H1 (cell line): ENCODE data around the gene SLC37A2. TPM values are rescaled to one million over a fixed set of nuclear protein-coding genes. Genes with fewer than 3 reads are reported as not detected.

Source experiments
- CTCF ChIA-PET: fragments of 300-600 bp; sonication (Branson Sonifier 250); formaldehyde crosslinking; loops from one replicate; lab custom pipeline; 2021; ENCODE audit not compliant: partially characterized antibody; lab: Charles Lee
- POLR2A ChIA-PET: fragments of 300-600 bp; sonication (Branson Sonifier 250); formaldehyde crosslinking; loops from one replicate; lab custom pipeline; 2021; ENCODE audit warnings: inconsistent platforms; ENCODE audit not compliant: partially characterized antibody; lab: Charles Lee
- DNase-seq, 2 experiments: peaks; one replicate each; pipeline versions ENCODE4 v3.0.0 to v3.0.0-alpha.2; 2010 to 2022; ENCODE audit warnings: low spot score in 2 of 2, low read depth in 1 of 2, mixed read lengths in 1 of 2
- FAIRE-seq: peaks from 2 replicates; lab custom pipeline; 2011; peaks lifted over from hg19 to GRCh38; lab: Jason Lieb, UNC
- H2AFZ ChIP-seq: 2 replicates; pipeline ENCODE4 v1.8.1; 2012; ENCODE audit warnings: low read length, inconsistent platforms
- H2AK5ac ChIP-seq: 2 replicates; pipeline ENCODE4 v1.6.1; 2013; ENCODE audit warnings: low read depth, low read length
- H2BK120ac ChIP-seq: replicated peaks from 2 replicates; pipeline ENCODE3; 2013; ENCODE audit warnings: low read depth, low read length, inconsistent platforms
- H2BK12ac ChIP-seq: 2 replicates; pipeline ENCODE4 v1.6.1; 2013; ENCODE audit warnings: low read depth, low read length
- H2BK15ac ChIP-seq: 2 replicates; pipeline ENCODE4 v1.6.1; 2013; ENCODE audit warnings: low read length
- H2BK20ac ChIP-seq: 2 replicates; pipeline ENCODE4 v1.6.1; 2013; ENCODE audit warnings: low read length
- H2BK5ac ChIP-seq: 2 replicates; pipeline ENCODE4 v1.6.1; 2013; ENCODE audit warnings: low read depth, low read length
- H3K14ac ChIP-seq: 2 replicates; pipeline ENCODE4 v1.6.1; 2013; ENCODE audit warnings: inconsistent platforms; ENCODE audit not compliant: insufficient read length
- H3K18ac ChIP-seq: 2 replicates; pipeline ENCODE4 v1.6.1; 2013; ENCODE audit warnings: low read length; ENCODE audit errors: extremely low read depth
- H3K23ac ChIP-seq: 2 replicates; pipeline ENCODE4 v1.6.1; 2013; ENCODE audit warnings: inconsistent platforms; ENCODE audit not compliant: insufficient read length
- H3K23me2 ChIP-seq: 2 replicates; pipeline ENCODE4 v1.6.1; 2013; ENCODE audit warnings: low read depth, low read length
- H3K27ac ChIP-seq: 2 replicates; pipeline ENCODE4 v1.6.1; 2011; ENCODE audit warnings: low read depth, low read length, inconsistent platforms
- H3K27me3 ChIP-seq, 4 experiments: replicated peaks in 1 of 4; 1 replicate in 1 of 4; 2 replicates in 3 of 4; pipeline versions ENCODE4 v1.6.1 to v1.8.1; 2011 to 2013; ENCODE audit warnings: low read length in 3 of 4, mild to moderate bottlenecking in 3 of 4, inconsistent platforms in 2 of 4, mixed read lengths in 2 of 4, moderate library complexity in 1 of 4; ENCODE audit not compliant: control insufficient read depth in 3 of 4, insufficient read depth in 3 of 4; ENCODE audit errors: extremely low read depth in 1 of 4
- H3K36me3 ChIP-seq, 4 experiments: 2 replicates each; pipeline versions ENCODE4 v1.6.1 to v1.8.1; 2011 to 2013; ENCODE audit warnings: mild to moderate bottlenecking in 4 of 4, low read length in 3 of 4, moderate library complexity in 2 of 4, control low read depth in 1 of 4, inconsistent platforms in 1 of 4; ENCODE audit not compliant: insufficient read depth in 4 of 4, control insufficient read depth in 2 of 4
- H3K4ac ChIP-seq: replicated peaks from 2 replicates; pipeline ENCODE3; 2013; ENCODE audit warnings: low read length, low read depth, mixed read lengths, inconsistent platforms; ENCODE audit not compliant: insufficient read length
- H3K4me1 ChIP-seq, 4 experiments: replicated peaks in 1 of 4; 1 replicate in 1 of 4; 2 replicates in 3 of 4; pipeline versions ENCODE4 v1.6.1 to v1.8.1; 2011 to 2013; ENCODE audit warnings: low read length in 3 of 4, inconsistent platforms in 2 of 4, mixed read lengths in 1 of 4; ENCODE audit not compliant: insufficient read depth in 4 of 4, control insufficient read depth in 3 of 4
- H3K4me2 ChIP-seq, 2 experiments: 2 replicates each; pipeline versions ENCODE4 v1.6.1 to v1.8.1; 2011 to 2013; ENCODE audit warnings: low read depth in 2 of 2, low read length in 2 of 2, control low read depth in 1 of 2, inconsistent platforms in 1 of 2, mild to moderate bottlenecking in 1 of 2; ENCODE audit not compliant: insufficient read depth in 1 of 2
- H3K4me3 ChIP-seq, 4 experiments: fragments of 200-600, 300-600 bp in 1 of 4; sonication (generic), shearing (Covaris generic), sonication (Bioruptor Twin) in 1 of 4; 2 replicates each; pipeline versions ENCODE4 v1.5.1 to v1.8.1; 2011 to 2016; ENCODE audit warnings: low read length in 4 of 4, low read depth in 3 of 4, control low read depth in 2 of 4, inconsistent platforms in 2 of 4, mild to moderate bottlenecking in 2 of 4, mixed read lengths in 1 of 4, moderate library complexity in 1 of 4; ENCODE audit not compliant: insufficient read depth in 2 of 4; ENCODE audit errors: extremely low read depth in 1 of 4
- H3K56ac ChIP-seq: replicated peaks from 2 replicates; pipeline ENCODE3; 2013; ENCODE audit warnings: low read depth, mild to moderate bottlenecking, mixed read lengths, low read length, inconsistent platforms; ENCODE audit not compliant: insufficient read length
- H3K79me1 ChIP-seq: 2 replicates; pipeline ENCODE4 v1.6.1; 2013; ENCODE audit warnings: low read depth, low read length, control low read depth
- H3K79me2 ChIP-seq, 2 experiments: 2 replicates each; pipeline versions ENCODE4 v1.6.1 to v1.8.1; 2012 to 2013; ENCODE audit warnings: low read length in 2 of 2, mild to moderate bottlenecking in 2 of 2, inconsistent platforms in 1 of 2; ENCODE audit not compliant: insufficient read depth in 2 of 2, control insufficient read depth in 1 of 2
- H3K9ac ChIP-seq, 4 experiments: replicated peaks in 1 of 4; 1 replicate in 1 of 4; 2 replicates in 3 of 4; pipeline versions ENCODE4 v1.6.1 to v1.8.1; 2011 to 2013; ENCODE audit warnings: low read depth in 3 of 4, low read length in 3 of 4, control low read depth in 2 of 4, mild to moderate bottlenecking in 2 of 4, moderate library complexity in 2 of 4, inconsistent platforms in 1 of 4; ENCODE audit errors: extremely low read depth in 1 of 4
- H3K9me3 ChIP-seq, 2 experiments: 2 replicates each; pipeline versions ENCODE4 v1.6.1 to v1.8.1; 2012 to 2013; ENCODE audit warnings: mild to moderate bottlenecking in 2 of 2, moderate library complexity in 2 of 2, control low read depth in 1 of 2, inconsistent platforms in 1 of 2, low read depth in 1 of 2, low read length in 1 of 2, mixed read lengths in 1 of 2; ENCODE audit not compliant: insufficient read depth in 2 of 2
- H4K20me1 ChIP-seq, 2 experiments: replicated peaks in 1 of 2; 2 replicates each; pipeline versions ENCODE3 to v1.8.1; 2011 to 2013; ENCODE audit warnings: inconsistent platforms in 2 of 2, low read length in 2 of 2, mild to moderate bottlenecking in 1 of 2; ENCODE audit not compliant: insufficient read depth in 2 of 2, control insufficient read depth in 1 of 2
- H4K5ac ChIP-seq: 2 replicates; pipeline ENCODE4 v1.6.1; 2013; ENCODE audit warnings: low read length, low read depth, mixed read lengths, inconsistent platforms; ENCODE audit not compliant: insufficient read length
- H4K8ac ChIP-seq: 2 replicates; pipeline ENCODE4 v1.8.0; 2013; ENCODE audit warnings: mild to moderate bottlenecking, moderate library complexity, low read length, inconsistent platforms; ENCODE audit not compliant: insufficient read depth; ENCODE audit errors: extremely low read depth
- H4K91ac ChIP-seq: replicated peaks from 2 replicates; pipeline ENCODE3; 2013; ENCODE audit warnings: low read length, mixed read lengths, inconsistent platforms; ENCODE audit not compliant: insufficient read length
- BCL11A ChIP-seq, 2 experiments: IDR thresholded peaks; one replicate each; pipeline ENCODE4 v1.6.1; 2011; ENCODE audit warnings: low read depth in 2 of 2, low read length in 2 of 2, mild to moderate bottlenecking in 2 of 2
- CTBP2 ChIP-seq: IDR thresholded peaks from 2 replicates; pipeline ENCODE4 v1.7.0; 2011; ENCODE audit warnings: borderline replicate concordance, mild to moderate bottlenecking, moderate library complexity, mixed read lengths, low read length; ENCODE audit not compliant: insufficient read depth, insufficient read length
- POLR2A ChIP-seq, 2 experiments: IDR thresholded peaks; 1 replicate in 1 of 2; 2 replicates in 1 of 2; pipeline ENCODE4 v1.6.1; 2011; ENCODE audit warnings: low read depth in 2 of 2, low read length in 2 of 2, mild to moderate bottlenecking in 2 of 2; ENCODE audit errors: control extremely low read depth in 1 of 2
- SAP30 ChIP-seq: fragments of 300-600 bp; sonication (generic); IDR thresholded peaks from 2 replicates; pipeline ENCODE4 v1.7.1; 2012; ENCODE audit warnings: low read length, moderate library complexity, mild to moderate bottlenecking, inconsistent platforms; ENCODE audit not compliant: insufficient read depth, insufficient replicate concordance
- SUZ12 ChIP-seq: fragments of 200-600 bp; sonication (generic); IDR thresholded peaks from 2 replicates; pipeline ENCODE4 v1.6.1; 2012; ENCODE audit warnings: mild to moderate bottlenecking, inconsistent platforms, low read length, moderate library complexity, mixed read lengths
- TAF1 ChIP-seq: IDR thresholded peaks from 2 replicates; pipeline ENCODE4 v1.6.1; 2011; ENCODE audit warnings: mild to moderate bottlenecking, low read depth, low read length
- TAF7 ChIP-seq: optimal IDR thresholded peaks from 2 replicates; pipeline ENCODE3; 2011; ENCODE audit warnings: low read depth, mild to moderate bottlenecking, inconsistent platforms, low read length, moderate library complexity, borderline replicate concordance
- WGBS, 2 experiments: shearing (Covaris generic) in 1 of 2; methylation state at CpG; one replicate each; pipeline versions ENCODE4 v1.1.6 to v1.1.7; 2013 to 2015; ENCODE audit warnings: low lambda C conversion rate in 2 of 2, mixed read lengths in 2 of 2, inconsistent platforms in 1 of 2, low coverage in 1 of 2, missing lambda C conversion rate in 1 of 2; ENCODE audit not compliant: insufficient replicate concordance in 2 of 2, insufficient coverage in 1 of 2, insufficient read length in 1 of 2; ENCODE audit errors: extremely low coverage in 1 of 2, missing lambda C conversion rate in 1 of 2; 5-methylcytosine and 5-hydroxymethylcytosine counted together
- polyA plus RNA-seq, 7 experiments: library from polyadenylated mRNA; depleted of rRNA in 3 of 7; stranded (reverse) in 5 of 7; unstranded in 2 of 7; fragments of >200 nt in 5 of 7; fragments of 200-250 nt in 2 of 7; gene quantifications; 1 replicate in 5 of 7; 2 replicates in 1 of 7; 4 replicates in 1 of 7; pipeline versions ENCODE4 v1.2.1 to v1.2.3, GENCODE V29; 2011 to 2013; ENCODE audit warnings: missing spikeins in 2 of 7, mixed read lengths in 2 of 7
- total RNA-seq: library from RNA; stranded (reverse); fragmentation: NEBNext Ultra II Directional; extraction: Animal tissue kit (Norgen Biotek cat#: 25700); gene quantifications from 2 replicates; pipeline ENCODE4 v1.2.1, GENCODE V29; 2021
- TF ChIP-seq, protein P1 (sequence below): IDR thresholded peaks from 2 replicates; pipeline ENCODE4 v1.6.1; 2011; ENCODE audit warnings: low read depth, mild to moderate bottlenecking, low read length; ENCODE audit not compliant: insufficient read depth
- TF ChIP-seq, protein P2 (sequence below), 3 experiments: IDR thresholded peaks; 1 replicate in 2 of 3; 2 replicates in 1 of 3; pipeline versions ENCODE4 v1.5.1 to v1.6.1; 2011; ENCODE audit warnings: low read length in 3 of 3, mild to moderate bottlenecking in 3 of 3, inconsistent platforms in 2 of 3, low read depth in 1 of 3, moderate library complexity in 1 of 3; ENCODE audit not compliant: insufficient read depth in 1 of 3; ENCODE audit errors: control extremely low read depth in 1 of 3

Gene SLC37A2
- total and polyA plus RNA-seq, 2 of the 8 experiments (the other 6 are each of a cell fraction or from before 2014, with no cell fraction given): 1.3 to 1.9 TPM

DNA sequence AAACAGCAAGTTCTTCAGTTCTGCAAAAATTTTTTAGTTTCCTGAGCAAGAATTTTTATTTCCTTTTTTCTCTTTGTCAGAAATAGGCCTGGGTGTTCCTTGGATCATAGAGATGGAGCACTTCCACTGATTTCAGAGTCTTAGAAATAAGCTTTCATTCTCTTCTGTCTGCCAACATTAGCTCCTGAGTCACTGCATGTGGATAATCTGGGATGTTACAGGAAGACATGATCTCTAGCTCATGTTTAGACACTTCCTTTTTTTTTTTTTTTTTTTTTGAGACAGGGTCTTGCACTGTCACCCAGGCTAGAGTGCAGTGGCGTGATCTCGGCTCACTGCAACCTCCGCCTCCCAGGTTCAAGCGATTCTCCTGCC lies 61.5 kb downstream of the SLC37A2 start:
- Histone ChIP-seq H4K91ac (no peak overlapping the region), H3K9ac (no peak overlapping the region), H3K4me2 (no peak overlapping the region), H3K56ac (no peak overlapping the region), H3K4ac (no peak overlapping the region), H2BK120ac (no peak overlapping the region), H3K23me2 (no peaks in the 10 kb centered on the region), H2AK5ac (no peak overlapping the region), H4K5ac (no peak overlapping the region), H3K79me1 (no peaks in the 10 kb centered on the region), H2AFZ (no peak overlapping the region; the same call in 1 of the 2 replicates), H3K23ac (no peak overlapping the region), H4K8ac (no peak overlapping the region), H2BK20ac (no peak overlapping the region), H3K4me1 (no peaks in the 10 kb centered on the region), H2BK15ac (no peak overlapping the region), H3K4me3 (no peak overlapping the region), H3K14ac (no peak overlapping the region), H3K27ac (no peak overlapping the region), H4K20me1 (no peaks in the 10 kb centered on the region), H3K9me3 (peaks cover 0 to 6% of the 10 kb centered on the region in 2 experiments; a peak in 1 of 4 replicates), H3K79me2 (no peaks in the 10 kb centered on the region), H3K27me3 (peaks cover 0 to 6% (median 2%) of the 10 kb centered on the region in 4 experiments; a peak in 4 of 7 replicates), H3K18ac (no peak overlapping the region), H2BK12ac (no peak overlapping the region), H3K36me3 (no peaks in the 10 kb centered on the region), H2BK5ac (no peak overlapping the region)
- 84% methylated on average over 4 of the region's 4 CpGs; no CpG with 5 or more reads in 1 of the 2 experiments for WGBS, 2 experiments
- ChIA-PET POLR2A (interaction anchor here (0.7 to 1.5 kb wide), 3 partner anchors 13 to 54 kb away, joined by 4 to 5 read pairs (median 4); partner anchors contain the start of gene TMEM218), CTCF (interaction anchor here (0.6 to 5.2 kb wide), 39 partner anchors 8 to 306 kb away, joined by 3 to 65 read pairs (median 4); partner anchors contain the start of gene TMEM218)
- DNase-seq (no peak), FAIRE-seq (no peak)
- TF ChIP-seq TAF7 (no peak), SUZ12 (no peak), BCL11A (IDR thresholded peaks at IDR 0.05; ENCODE audit: low read depth in 2 of 2, low read length in 2 of 2) (no peak), CTBP2 (no peak), POLR2A (IDR thresholded peaks at IDR 0.05; ENCODE audit: control extremely low read depth in 1 of 2, low read depth in 2 of 2, low read length in 2 of 2) (no peak), TAF1 (no peak), SAP30 (no peak)
- TF ChIP-seq, protein P1, sequence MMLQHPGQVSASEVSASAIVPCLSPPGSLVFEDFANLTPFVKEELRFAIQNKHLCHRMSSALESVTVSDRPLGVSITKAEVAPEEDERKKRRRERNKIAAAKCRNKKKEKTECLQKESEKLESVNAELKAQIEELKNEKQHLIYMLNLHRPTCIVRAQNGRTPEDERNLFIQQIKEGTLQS: no peak
- TF ChIP-seq, protein P2, sequence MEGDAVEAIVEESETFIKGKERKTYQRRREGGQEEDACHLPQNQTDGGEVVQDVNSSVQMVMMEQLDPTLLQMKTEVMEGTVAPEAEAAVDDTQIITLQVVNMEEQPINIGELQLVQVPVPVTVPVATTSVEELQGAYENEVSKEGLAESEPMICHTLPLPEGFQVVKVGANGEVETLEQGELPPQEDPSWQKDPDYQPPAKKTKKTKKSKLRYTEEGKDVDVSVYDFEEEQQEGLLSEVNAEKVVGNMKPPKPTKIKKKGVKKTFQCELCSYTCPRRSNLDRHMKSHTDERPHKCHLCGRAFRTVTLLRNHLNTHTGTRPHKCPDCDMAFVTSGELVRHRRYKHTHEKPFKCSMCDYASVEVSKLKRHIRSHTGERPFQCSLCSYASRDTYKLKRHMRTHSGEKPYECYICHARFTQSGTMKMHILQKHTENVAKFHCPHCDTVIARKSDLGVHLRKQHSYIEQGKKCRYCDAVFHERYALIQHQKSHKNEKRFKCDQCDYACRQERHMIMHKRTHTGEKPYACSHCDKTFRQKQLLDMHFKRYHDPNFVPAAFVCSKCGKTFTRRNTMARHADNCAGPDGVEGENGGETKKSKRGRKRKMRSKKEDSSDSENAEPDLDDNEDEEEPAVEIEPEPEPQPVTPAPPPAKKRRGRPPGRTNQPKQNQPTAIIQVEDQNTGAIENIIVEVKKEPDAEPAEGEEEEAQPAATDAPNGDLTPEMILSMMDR (IDR thresholded peaks at IDR 0.05; ENCODE audit: control extremely low read depth in 1 of 3, insufficient read depth in 1 of 3, low read depth in 1 of 3, low read length in 3 of 3): no peak
